Dendritic cell treated with granulocyte-macrophage colony-stimulating factor and Interleukin-4, amounts not matched to agents 40 ng/mL and 50 ng/mL, for 4 days (primary cell): ENCODE results near the gene GABRA4.
A peak's percentile ranks its signal among the peaks of the same experiment; 100 is the strongest.

Experiments used
- H3K27ac Mint-ChIP-seq: one replicate; pipeline ENCODE4 v1.8.0; 2022; ENCODE audit warnings: mild to moderate bottlenecking, mixed read lengths
- H3K27me3 Mint-ChIP-seq: one replicate; pipeline ENCODE4 v1.8.0; 2022; ENCODE audit warnings: mild to moderate bottlenecking, mixed read lengths
- H3K36me3 Mint-ChIP-seq: one replicate; pipeline ENCODE4 v1.8.0; 2022; ENCODE audit warnings: low read depth, mixed read lengths
- H3K4me1 Mint-ChIP-seq: one replicate; pipeline ENCODE4 v1.8.0; 2022; ENCODE audit warnings: low read depth, mixed read lengths
- H3K4me3 Mint-ChIP-seq: one replicate; pipeline ENCODE4 v1.8.0; 2022; ENCODE audit warnings: mild to moderate bottlenecking, moderate library complexity, mixed read lengths
- H3K9me3 Mint-ChIP-seq: one replicate; pipeline ENCODE4 v1.8.0; 2022; ENCODE audit warnings: mixed read lengths
- intact Hi-C: fragments of 100-400 bp; cut with micrococcal nuclease; formaldehyde crosslinking; loops from one replicate; pipeline ENCODE4 v1.15.0; 2022

The GABRA4 gene

GRCh38 chr4:47000406-47000805 is 7.0 kb upstream of the GABRA4 start:
- H3K9me3 Mint-ChIP-seq, result no peaks in the 10 kb centered on the region
- H3K4me1 Mint-ChIP-seq, result no peaks in the 10 kb centered on the region
- no peak overlapping the region for H3K27ac Mint-ChIP-seq
- no peaks in the 10 kb centered on the region for H3K36me3 Mint-ChIP-seq
- intact Hi-C loops, result no loop called here
- no peak overlapping the region for H3K4me3 Mint-ChIP-seq
- peaks cover 5% of the 10 kb centered on the region for H3K27me3 Mint-ChIP-seq

GRCh38 chr4:46999566-46999965 is 6.2 kb upstream of the GABRA4 start:
- H3K9me3 Mint-ChIP-seq, result no peaks in the 10 kb centered on the region
- H3K27ac Mint-ChIP-seq, result no peak overlapping the region
- H3K36me3 Mint-ChIP-seq, result no peaks in the 10 kb centered on the region
- H3K4me1 Mint-ChIP-seq, result no peaks in the 10 kb centered on the region
- H3K4me3 Mint-ChIP-seq, result no peak overlapping the region
- H3K27me3 Mint-ChIP-seq, result peaks cover 12% of the 10 kb centered on the region
- intact Hi-C loops, result no loop called here

- intact Hi-C loops, result no loop called here
- Mint-ChIP-seq H3K4me1 (peaks cover 24% of the 10 kb centered on the region), H3K27me3 (peaks cover 43% of the 10 kb centered on the region), H3K36me3 (no peaks in the 10 kb centered on the region), H3K9me3 (no peaks in the 10 kb centered on the region), H3K4me3 (peak overlapping the region; percentile 35), H3K27ac (no peak overlapping the region)
Observed at GRCh38 chr4:46994007-46994405, 625 bp upstream of the GABRA4 start.

GRCh38 chr4:46992338-46992737 is 1.0 kb downstream of the GABRA4 start:
- Mint-ChIP-seq H3K9me3 (no peaks in the 10 kb centered on the region), H3K4me3 (peak overlapping the region; percentile 32), H3K27ac (no peak overlapping the region), H3K27me3 (peaks cover 44% of the 10 kb centered on the region), H3K36me3 (no peaks in the 10 kb centered on the region), H3K4me1 (peaks cover 24% of the 10 kb centered on the region)
- intact Hi-C loops, result no loop called here

- Mint-ChIP-seq H3K36me3 (no peaks in the 10 kb centered on the region), H3K9me3 (no peaks in the 10 kb centered on the region), H3K4me1 (no peaks in the 10 kb centered on the region), H3K27ac (no peak overlapping the region), H3K4me3 (no peak overlapping the region), H3K27me3 (peaks cover 12% of the 10 kb centered on the region)
- intact Hi-C loops, result no loop called here
Observed at GRCh38 chr4:46986922-46987638, 6.3 kb downstream of the GABRA4 start.

GRCh38 chr4:46984781-46985180 is 8.6 kb downstream of the GABRA4 start:
- intact Hi-C loops, result no loop called here
- Mint-ChIP-seq H3K27ac (no peak overlapping the region), H3K27me3 (peaks cover 7% of the 10 kb centered on the region)

GRCh38 chr4:46980851-46981250 is 12.5 kb downstream of the GABRA4 start:
- peaks cover 6% of the 10 kb centered on the region for H3K4me1 Mint-ChIP-seq
- no peak overlapping the region for H3K4me3 Mint-ChIP-seq
- no peaks in the 10 kb centered on the region for H3K36me3 Mint-ChIP-seq
- H3K9me3 Mint-ChIP-seq, result no peaks in the 10 kb centered on the region
- peaks cover 4% of the 10 kb centered on the region for H3K27me3 Mint-ChIP-seq
- no peak overlapping the region for H3K27ac Mint-ChIP-seq
- intact Hi-C loops, result no loop called here

More at GRCh38 chr4:46984781-46985180, 8.6 kb downstream of the GABRA4 start:
- Mint-ChIP-seq H3K36me3 (no peaks in the 10 kb centered on the region), H3K9me3 (no peaks in the 10 kb centered on the region), H3K4me3 (no peak overlapping the region), H3K4me1 (no peaks in the 10 kb centered on the region)

GRCh38 chr4:46979726-46980125 is 13.7 kb downstream of the GABRA4 start:
- Mint-ChIP-seq H3K4me3 (no peak overlapping the region), H3K36me3 (no peaks in the 10 kb centered on the region), H3K4me1 (peaks cover 17% of the 10 kb centered on the region), H3K27ac (no peak overlapping the region), H3K27me3 (peaks cover 4% of the 10 kb centered on the region), H3K9me3 (no peaks in the 10 kb centered on the region)
- intact Hi-C loops, result no loop called here

- Mint-ChIP-seq H3K4me1 (peaks cover 18% of the 10 kb centered on the region), H3K27ac (no peak overlapping the region), H3K9me3 (no peaks in the 10 kb centered on the region), H3K27me3 (peaks cover 4% of the 10 kb centered on the region), H3K36me3 (no peaks in the 10 kb centered on the region), H3K4me3 (no peak overlapping the region)
- intact Hi-C loops, result no loop called here
Observed at GRCh38 chr4:46979283-46979682, 14.1 kb downstream of the GABRA4 start.

- Mint-ChIP-seq H3K9me3 (no peaks in the 10 kb centered on the region), H3K4me1 (peaks cover 18% of the 10 kb centered on the region), H3K4me3 (no peak overlapping the region), H3K27ac (no peak overlapping the region), H3K36me3 (no peaks in the 10 kb centered on the region), H3K27me3 (peaks cover 3% of the 10 kb centered on the region)
- intact Hi-C loops, result no loop called here
Observed at GRCh38 chr4:46977245-46977644, 16.1 kb downstream of the GABRA4 start.

- no peaks in the 10 kb centered on the region for H3K9me3 Mint-ChIP-seq
- no peak overlapping the region for H3K27ac Mint-ChIP-seq
- peak overlapping the region; percentile 21 for H3K4me3 Mint-ChIP-seq
- H3K4me1 Mint-ChIP-seq, result peaks cover 18% of the 10 kb centered on the region
- H3K27me3 Mint-ChIP-seq, result peaks cover 2% of the 10 kb centered on the region
- no peaks in the 10 kb centered on the region for H3K36me3 Mint-ChIP-seq
- intact Hi-C loops, result no loop called here
Observed at GRCh38 chr4:46975812-46976553, 17.4 kb downstream of the GABRA4 start.

- Mint-ChIP-seq H3K27ac (no peak overlapping the region), H3K9me3 (no peaks in the 10 kb centered on the region), H3K4me3 (no peak overlapping the region), H3K36me3 (no peaks in the 10 kb centered on the region), H3K4me1 (peaks cover 18% of the 10 kb centered on the region), H3K27me3 (peaks cover 3% of the 10 kb centered on the region)
- intact Hi-C loops, result no loop called here
Observed at GRCh38 chr4:46974891-46975543, 18.4 kb downstream of the GABRA4 start.

GRCh38 chr4:46968847-46969246 is 24.5 kb downstream of the GABRA4 start:
- no peaks in the 10 kb centered on the region for H3K4me1 Mint-ChIP-seq
- no peaks in the 10 kb centered on the region for H3K9me3 Mint-ChIP-seq
- H3K36me3 Mint-ChIP-seq, result no peaks in the 10 kb centered on the region
- no peak overlapping the region for H3K4me3 Mint-ChIP-seq
- intact Hi-C loops, result no loop called here
- H3K27me3 Mint-ChIP-seq, result peaks cover 12% of the 10 kb centered on the region
- H3K27ac Mint-ChIP-seq, result no peak overlapping the region

GRCh38 chr4:46967631-46968030 is 25.8 kb downstream of the GABRA4 start:
- Mint-ChIP-seq H3K4me3 (no peak overlapping the region), H3K36me3 (no peaks in the 10 kb centered on the region), H3K9me3 (no peaks in the 10 kb centered on the region), H3K27ac (no peak overlapping the region), H3K27me3 (peaks cover 11% of the 10 kb centered on the region), H3K4me1 (no peaks in the 10 kb centered on the region)
- intact Hi-C loops, result no loop called here
